HEK293 (cell line): Measurements from ENCODE around the gene ACP1.

Experiments
- CTCF ChIA-PET: fragments of 350-600 bp; formaldehyde crosslinking; extraction: SDS; loops from one replicate; lab custom pipeline; 2021; ENCODE audit warnings: antibody characterized with exemption; lab: Yijun Ruan, JAX
- POLR2A ChIA-PET: fragments of 300-600 bp; formaldehyde crosslinking; extraction: SDS; loops from one replicate; lab custom pipeline; 2020; ENCODE audit warnings: antibody characterized with exemption, inconsistent platforms; lab: Yijun Ruan, JAX
- H3K27ac ChIP-seq: fragments of 200-500 bp; sonication (Bioruptor generic); 2 replicates; pipeline ENCODE4 v1.5.1; 2014; ENCODE audit warnings: low read depth, low read length, control low read depth, inconsistent platforms; ENCODE audit errors: extremely low read depth
- H3K36me3 ChIP-seq, 2 experiments: fragments of 200-500 bp in 1 of 2; sonication (Bioruptor generic) in 1 of 2; 1 replicate in 1 of 2; 2 replicates in 1 of 2; pipeline ENCODE4 v1.5.1; 2014 to 2017; ENCODE audit warnings: inconsistent platforms in 2 of 2, low read length in 2 of 2; ENCODE audit not compliant: control insufficient read depth in 2 of 2, insufficient read depth in 1 of 2
- H3K4me1 ChIP-seq: fragments of 200-500 bp; sonication (Bioruptor generic); 2 replicates; pipeline ENCODE4 v1.5.1; 2014; ENCODE audit warnings: mild to moderate bottlenecking, low read length, inconsistent platforms; ENCODE audit not compliant: control insufficient read depth, insufficient read depth
- H3K4me3 ChIP-seq: 2 replicates; pipeline ENCODE4 v1.5.1; 2011; ENCODE audit warnings: low read depth, mild to moderate bottlenecking, control low read depth, low read length, moderate library complexity
- H3K9me3 ChIP-seq: fragments of 200-500 bp; sonication (Bioruptor generic); 2 replicates; pipeline ENCODE4 v1.5.1; 2014; ENCODE audit warnings: low read depth, low read length, inconsistent platforms; ENCODE audit not compliant: control insufficient read depth, insufficient read depth
- EGR2 ChIP-seq: fragments of 450-650 bp; formaldehyde crosslinking; IDR thresholded peaks from 2 replicates; pipeline ENCODE4 v1.5.1; 2016; ENCODE audit warnings: low read depth, missing biosample characterization, missing genetic modification characterization
- FEZF1 ChIP-seq: fragments of 450-650 bp; formaldehyde crosslinking; IDR thresholded peaks from 2 replicates; pipeline ENCODE4 v1.5.1; 2016; ENCODE audit warnings: missing biosample characterization, missing genetic modification characterization
- KLF9 ChIP-seq: fragments of 450-650 bp; formaldehyde crosslinking; IDR thresholded peaks from 2 replicates; pipeline ENCODE4 v1.5.1; 2016; ENCODE audit warnings: missing biosample characterization, missing genetic modification characterization, low read depth
- MEIS1 ChIP-seq: sonication (generic); formaldehyde crosslinking; IDR thresholded peaks from 2 replicates; pipeline ENCODE4 v1.8.1; 2022; ENCODE audit warnings: missing genetic modification reagents, mild to moderate bottlenecking, borderline replicate concordance
- OVOL3 ChIP-seq: fragments of 450-650 bp; formaldehyde crosslinking; IDR thresholded peaks from 2 replicates; pipeline ENCODE4 v1.5.1; 2016; ENCODE audit warnings: missing biosample characterization, missing genetic modification characterization
- PRDM1 ChIP-seq: fragments of 450-650 bp; formaldehyde crosslinking; IDR thresholded peaks from 2 replicates; pipeline ENCODE4; 2016; ENCODE audit warnings: missing biosample characterization, missing genetic modification characterization
- ZBTB48 ChIP-seq: fragments of 450-650 bp; formaldehyde crosslinking; IDR thresholded peaks from 2 replicates; pipeline ENCODE4 v1.5.1; 2016; ENCODE audit warnings: missing biosample characterization, missing genetic modification characterization
- ZBTB8A ChIP-seq: fragments of 450-650 bp; formaldehyde crosslinking; IDR thresholded peaks from 2 replicates; pipeline ENCODE4 v1.5.1; 2016; ENCODE audit warnings: missing biosample characterization, missing genetic modification characterization
- ZFHX2 ChIP-seq: fragments of 450-650 bp; formaldehyde crosslinking; conservative IDR thresholded peaks from 2 replicates; pipeline ENCODE4 v1.5.1; 2016; ENCODE audit warnings: missing biosample characterization, missing genetic modification characterization
- ZIC2 ChIP-seq: fragments of 450-650 bp; formaldehyde crosslinking; IDR thresholded peaks from 2 replicates; pipeline ENCODE4 v1.5.1; 2016; ENCODE audit warnings: missing biosample characterization, missing genetic modification characterization
- ZNF121 ChIP-seq: fragments of 450-650 bp; formaldehyde crosslinking; IDR thresholded peaks from 2 replicates; pipeline ENCODE4 v1.5.1; 2016; ENCODE audit warnings: missing biosample characterization, missing genetic modification characterization
- ZNF335 ChIP-seq: fragments of 450-650 bp; formaldehyde crosslinking; conservative IDR thresholded peaks from 2 replicates; pipeline ENCODE4 v1.5.1; 2016; ENCODE audit warnings: missing biosample characterization, missing genetic modification characterization
- ZNF341 ChIP-seq: fragments of 450-650 bp; formaldehyde crosslinking; IDR thresholded peaks from 2 replicates; pipeline ENCODE4; 2016; ENCODE audit warnings: low read depth, missing biosample characterization, missing genetic modification characterization
- ZNF37A ChIP-seq: fragments of 450-650 bp; IDR thresholded peaks from 2 replicates; pipeline ENCODE4 v1.5.1; 2018; ENCODE audit warnings: missing biosample characterization, missing genetic modification characterization
- ZNF394 ChIP-seq: fragments of 450-650 bp; formaldehyde crosslinking; IDR thresholded peaks from 2 replicates; pipeline ENCODE4 v1.5.1; 2016; ENCODE audit warnings: missing biosample characterization, missing genetic modification characterization, mild to moderate bottlenecking, moderate library complexity, borderline replicate concordance
- ZNF549 ChIP-seq: fragments of 450-650 bp; IDR thresholded peaks from 2 replicates; pipeline ENCODE4 v1.5.1; 2018; ENCODE audit warnings: missing biosample characterization, missing genetic modification characterization, mild to moderate bottlenecking, inconsistent platforms, moderate library complexity
- ZNF654 ChIP-seq: fragments of 450-650 bp; formaldehyde crosslinking; IDR thresholded peaks from 2 replicates; pipeline ENCODE4 v1.5.1; 2016; ENCODE audit warnings: low read depth, missing biosample characterization, missing genetic modification characterization
- ZNF776 ChIP-seq: fragments of 450-650 bp; formaldehyde crosslinking; IDR thresholded peaks from 2 replicates; pipeline ENCODE4 v1.5.0; 2017; ENCODE audit warnings: missing biosample characterization, missing genetic modification characterization, borderline replicate concordance
- TF ChIP-seq, protein P1 (sequence below): fragments of 450-650 bp; formaldehyde crosslinking; IDR thresholded peaks from 2 replicates; pipeline ENCODE4 v1.5.1; 2017; ENCODE audit warnings: missing biosample characterization, missing genetic modification characterization
- TF ChIP-seq, protein P2 (sequence below): fragments of 450-650 bp; formaldehyde crosslinking; IDR thresholded peaks from 2 replicates; pipeline ENCODE4 v1.5.1; 2017; ENCODE audit warnings: missing biosample characterization, missing genetic modification characterization
- TF ChIP-seq, protein P3 (sequence below): fragments of 450-650 bp; formaldehyde crosslinking; IDR thresholded peaks from 2 replicates; pipeline ENCODE4 v1.5.1; 2016; ENCODE audit warnings: missing biosample characterization, missing genetic modification characterization, low read depth
- TF ChIP-seq, protein P4 (sequence below): fragments of 450-650 bp; formaldehyde crosslinking; IDR thresholded peaks from 2 replicates; pipeline ENCODE4 v1.5.1; 2016; ENCODE audit warnings: missing biosample characterization, missing genetic modification characterization
- TF ChIP-seq, protein P5 (sequence below): fragments of 450-650 bp; formaldehyde crosslinking; IDR thresholded peaks from 2 replicates; pipeline ENCODE4 v1.5.1; 2016; ENCODE audit warnings: missing biosample characterization, missing genetic modification characterization
- TF ChIP-seq, protein P6 (sequence below): fragments of 450-650 bp; IDR thresholded peaks from 2 replicates; pipeline ENCODE4 v1.5.1; 2018; ENCODE audit warnings: missing biosample characterization, missing genetic modification characterization

ACP1 gene

DNA sequence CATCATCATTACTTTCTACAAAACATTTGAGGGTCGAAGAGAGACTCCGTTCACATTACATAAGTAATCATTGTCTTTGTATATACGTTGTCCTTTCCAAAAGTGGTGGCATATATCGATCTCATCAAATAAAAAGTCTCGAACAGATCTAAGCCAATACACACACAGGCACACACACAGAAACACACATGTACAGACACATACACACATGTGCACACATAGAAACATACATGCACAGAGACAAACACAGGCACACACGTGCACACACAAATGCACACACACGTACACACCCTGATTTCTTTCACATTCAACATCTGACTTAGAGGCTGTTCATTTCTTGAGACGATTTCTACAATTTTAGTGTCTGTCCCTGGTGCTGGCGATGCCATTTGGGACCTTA, 40.6 kb downstream of the ACP1 start:
- no peak for TF ChIP-seq ZNF654
- TF ChIP-seq, protein P1, sequence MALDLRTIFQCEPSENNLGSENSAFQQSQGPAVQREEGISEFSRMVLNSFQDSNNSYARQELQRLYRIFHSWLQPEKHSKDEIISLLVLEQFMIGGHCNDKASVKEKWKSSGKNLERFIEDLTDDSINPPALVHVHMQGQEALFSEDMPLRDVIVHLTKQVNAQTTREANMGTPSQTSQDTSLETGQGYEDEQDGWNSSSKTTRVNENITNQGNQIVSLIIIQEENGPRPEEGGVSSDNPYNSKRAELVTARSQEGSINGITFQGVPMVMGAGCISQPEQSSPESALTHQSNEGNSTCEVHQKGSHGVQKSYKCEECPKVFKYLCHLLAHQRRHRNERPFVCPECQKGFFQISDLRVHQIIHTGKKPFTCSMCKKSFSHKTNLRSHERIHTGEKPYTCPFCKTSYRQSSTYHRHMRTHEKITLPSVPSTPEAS (tag by site-specific recombination) = peak; percentile 49
- Histone ChIP-seq H3K9me3 (no peaks in the 10 kb centered on the region), H3K36me3 (no peaks in the 10 kb centered on the region), H3K4me3 (no peak overlapping the region), H3K4me1 (no peaks in the 10 kb centered on the region), H3K27ac (no peak overlapping the region)
- ChIA-PET CTCF (no interaction called here), POLR2A (no interaction called here)

DNA sequence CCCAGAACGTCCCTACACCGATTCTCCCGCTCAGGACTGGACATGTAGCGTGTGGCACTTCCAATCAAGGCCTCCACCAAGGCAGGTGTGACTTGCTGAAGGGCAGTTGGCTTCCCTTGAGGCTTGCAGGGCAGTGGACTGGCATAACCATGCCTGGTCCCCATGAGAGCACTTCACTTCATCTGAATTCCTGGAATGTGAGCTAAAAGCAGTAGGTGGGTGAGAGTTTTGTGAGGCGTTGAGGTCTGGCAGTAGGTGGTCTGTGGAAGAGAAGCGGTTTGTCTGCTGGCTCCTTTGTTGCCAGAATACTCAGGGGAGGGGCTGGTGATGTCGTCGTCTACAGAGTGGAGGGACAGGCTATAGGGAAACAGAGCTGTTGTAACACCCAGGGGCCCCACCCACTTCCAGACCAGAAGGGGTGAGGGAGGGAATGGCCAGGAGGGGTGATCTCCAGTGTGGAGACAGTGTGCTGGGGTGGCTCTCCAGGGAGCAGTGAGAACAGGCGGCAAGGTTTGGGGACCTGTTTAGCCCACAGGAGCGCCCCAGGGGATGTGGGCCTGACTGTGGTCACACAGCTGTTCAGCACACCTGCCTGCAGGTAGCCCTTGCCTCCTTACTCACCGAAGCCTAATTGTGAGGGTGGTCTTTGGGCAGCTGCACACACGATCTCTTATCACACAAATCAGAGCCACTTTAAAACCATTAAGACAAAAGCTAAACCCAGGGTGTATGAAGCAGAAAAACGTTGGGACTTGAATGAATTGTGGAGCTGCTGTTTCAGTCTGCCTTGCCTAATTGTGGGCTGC, 44.6 kb downstream of the ACP1 start:
- Histone ChIP-seq H3K36me3 (no peaks in the 10 kb centered on the region), H3K9me3 (no peaks in the 10 kb centered on the region), H3K4me1 (no peaks in the 10 kb centered on the region), H3K27ac (no peak overlapping the region), H3K4me3 (no peak overlapping the region)
- ChIA-PET POLR2A (no interaction called here), CTCF (interaction anchor here (0.6 kb wide), 1 partner anchor 499 kb away, joined by 6 read pairs; no protein-coding TSS in a partner anchor)
- TF ChIP-seq, protein P2, sequence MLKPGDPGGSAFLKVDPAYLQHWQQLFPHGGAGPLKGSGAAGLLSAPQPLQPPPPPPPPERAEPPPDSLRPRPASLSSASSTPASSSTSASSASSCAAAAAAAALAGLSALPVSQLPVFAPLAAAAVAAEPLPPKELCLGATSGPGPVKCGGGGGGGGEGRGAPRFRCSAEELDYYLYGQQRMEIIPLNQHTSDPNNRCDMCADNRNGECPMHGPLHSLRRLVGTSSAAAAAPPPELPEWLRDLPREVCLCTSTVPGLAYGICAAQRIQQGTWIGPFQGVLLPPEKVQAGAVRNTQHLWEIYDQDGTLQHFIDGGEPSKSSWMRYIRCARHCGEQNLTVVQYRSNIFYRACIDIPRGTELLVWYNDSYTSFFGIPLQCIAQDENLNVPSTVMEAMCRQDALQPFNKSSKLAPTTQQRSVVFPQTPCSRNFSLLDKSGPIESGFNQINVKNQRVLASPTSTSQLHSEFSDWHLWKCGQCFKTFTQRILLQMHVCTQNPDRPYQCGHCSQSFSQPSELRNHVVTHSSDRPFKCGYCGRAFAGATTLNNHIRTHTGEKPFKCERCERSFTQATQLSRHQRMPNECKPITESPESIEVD = no peak
- TF ChIP-seq EGR2 (tag by site-specific recombination) (peak; percentile 38; the same call in 1 of the 2 replicates), MEIS1 (no peak), ZFHX2 (peak; percentile 54), OVOL3 (tag by site-specific recombination) (no peak), ZNF549 (tag by site-specific recombination) (no peak), ZNF37A (no peak), ZNF121 (no peak), KLF9 (tag by site-specific recombination) (peak; percentile 69), FEZF1 (no peak), ZNF776 (no peak), ZNF335 (tag by site-specific recombination) (0 out of 2 replicates have a peak, but pooled peaks have one; percentile 20), ZIC2 (peak; percentile 56), ZNF341 (tag by site-specific recombination) (peak; percentile 70), ZNF394 (no peak), ZBTB8A (tag by site-specific recombination) (no peak), PRDM1 (tag by site-specific recombination) (no peak), ZBTB48 (no peak)
- TF ChIP-seq, protein P3, sequence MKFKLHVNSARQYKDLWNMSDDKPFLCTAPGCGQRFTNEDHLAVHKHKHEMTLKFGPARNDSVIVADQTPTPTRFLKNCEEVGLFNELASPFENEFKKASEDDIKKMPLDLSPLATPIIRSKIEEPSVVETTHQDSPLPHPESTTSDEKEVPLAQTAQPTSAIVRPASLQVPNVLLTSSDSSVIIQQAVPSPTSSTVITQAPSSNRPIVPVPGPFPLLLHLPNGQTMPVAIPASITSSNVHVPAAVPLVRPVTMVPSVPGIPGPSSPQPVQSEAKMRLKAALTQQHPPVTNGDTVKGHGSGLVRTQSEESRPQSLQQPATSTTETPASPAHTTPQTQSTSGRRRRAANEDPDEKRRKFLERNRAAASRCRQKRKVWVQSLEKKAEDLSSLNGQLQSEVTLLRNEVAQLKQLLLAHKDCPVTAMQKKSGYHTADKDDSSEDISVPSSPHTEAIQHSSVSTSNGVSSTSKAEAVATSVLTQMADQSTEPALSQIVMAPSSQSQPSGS (tag by site-specific recombination) = peak; percentile 72
- TF ChIP-seq, protein P4, sequence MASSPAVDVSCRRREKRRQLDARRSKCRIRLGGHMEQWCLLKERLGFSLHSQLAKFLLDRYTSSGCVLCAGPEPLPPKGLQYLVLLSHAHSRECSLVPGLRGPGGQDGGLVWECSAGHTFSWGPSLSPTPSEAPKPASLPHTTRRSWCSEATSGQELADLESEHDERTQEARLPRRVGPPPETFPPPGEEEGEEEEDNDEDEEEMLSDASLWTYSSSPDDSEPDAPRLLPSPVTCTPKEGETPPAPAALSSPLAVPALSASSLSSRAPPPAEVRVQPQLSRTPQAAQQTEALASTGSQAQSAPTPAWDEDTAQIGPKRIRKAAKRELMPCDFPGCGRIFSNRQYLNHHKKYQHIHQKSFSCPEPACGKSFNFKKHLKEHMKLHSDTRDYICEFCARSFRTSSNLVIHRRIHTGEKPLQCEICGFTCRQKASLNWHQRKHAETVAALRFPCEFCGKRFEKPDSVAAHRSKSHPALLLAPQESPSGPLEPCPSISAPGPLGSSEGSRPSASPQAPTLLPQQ = no peak
- TF ChIP-seq, protein P5, sequence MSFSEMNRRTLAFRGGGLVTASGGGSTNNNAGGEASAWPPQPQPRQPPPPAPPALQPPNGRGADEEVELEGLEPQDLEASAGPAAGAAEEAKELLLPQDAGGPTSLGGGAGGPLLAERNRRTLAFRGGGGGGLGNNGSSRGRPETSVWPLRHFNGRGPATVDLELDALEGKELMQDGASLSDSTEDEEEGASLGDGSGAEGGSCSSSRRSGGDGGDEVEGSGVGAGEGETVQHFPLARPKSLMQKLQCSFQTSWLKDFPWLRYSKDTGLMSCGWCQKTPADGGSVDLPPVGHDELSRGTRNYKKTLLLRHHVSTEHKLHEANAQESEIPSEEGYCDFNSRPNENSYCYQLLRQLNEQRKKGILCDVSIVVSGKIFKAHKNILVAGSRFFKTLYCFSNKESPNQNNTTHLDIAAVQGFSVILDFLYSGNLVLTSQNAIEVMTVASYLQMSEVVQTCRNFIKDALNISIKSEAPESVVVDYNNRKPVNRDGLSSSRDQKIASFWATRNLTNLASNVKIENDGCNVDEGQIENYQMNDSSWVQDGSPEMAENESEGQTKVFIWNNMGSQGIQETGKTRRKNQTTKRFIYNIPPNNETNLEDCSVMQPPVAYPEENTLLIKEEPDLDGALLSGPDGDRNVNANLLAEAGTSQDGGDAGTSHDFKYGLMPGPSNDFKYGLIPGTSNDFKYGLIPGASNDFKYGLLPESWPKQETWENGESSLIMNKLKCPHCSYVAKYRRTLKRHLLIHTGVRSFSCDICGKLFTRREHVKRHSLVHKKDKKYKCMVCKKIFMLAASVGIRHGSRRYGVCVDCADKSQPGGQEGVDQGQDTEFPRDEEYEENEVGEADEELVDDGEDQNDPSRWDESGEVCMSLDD (tag by site-specific recombination) = no peak
- TF ChIP-seq, protein P6, sequence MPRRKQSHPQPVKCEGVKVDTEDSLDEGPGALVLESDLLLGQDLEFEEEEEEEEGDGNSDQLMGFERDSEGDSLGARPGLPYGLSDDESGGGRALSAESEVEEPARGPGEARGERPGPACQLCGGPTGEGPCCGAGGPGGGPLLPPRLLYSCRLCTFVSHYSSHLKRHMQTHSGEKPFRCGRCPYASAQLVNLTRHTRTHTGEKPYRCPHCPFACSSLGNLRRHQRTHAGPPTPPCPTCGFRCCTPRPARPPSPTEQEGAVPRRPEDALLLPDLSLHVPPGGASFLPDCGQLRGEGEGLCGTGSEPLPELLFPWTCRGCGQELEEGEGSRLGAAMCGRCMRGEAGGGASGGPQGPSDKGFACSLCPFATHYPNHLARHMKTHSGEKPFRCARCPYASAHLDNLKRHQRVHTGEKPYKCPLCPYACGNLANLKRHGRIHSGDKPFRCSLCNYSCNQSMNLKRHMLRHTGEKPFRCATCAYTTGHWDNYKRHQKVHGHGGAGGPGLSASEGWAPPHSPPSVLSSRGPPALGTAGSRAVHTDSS (tag by site-specific recombination) = no peak
